HepG2 (cell line): Measurements from ENCODE around the gene TIAM2. TPM values are rescaled to one million over a fixed set of nuclear protein-coding genes. Genes with fewer than 3 reads are reported as not detected.
A peak's percentile ranks its signal among the peaks of the same experiment; 100 is the strongest.

Experiments used
- ATAC-seq: fragments of 200-7000 bp; cut with Tn5 transposase; 3 replicates; pipeline ENCODE4 v1.9.1; 2020; ENCODE audit warnings: mild to moderate bottlenecking, moderate library complexity
- BruUV-seq: library from RNA; stranded (reverse); fragments of 400-500 nt; replicated peaks from 2 replicates; lab custom pipeline; 2021; lab: Mats Ljungman, UMichigan
- CTCF ChIA-PET: fragments of 300-600 bp; formaldehyde crosslinking; extraction: SDS; loops from one replicate; lab custom pipeline; 2021; ENCODE audit warnings: low total read pairs, inconsistent platforms, low intra/inter-chr PET ratio; lab: Yijun Ruan, JAX
- POLR2A ChIA-PET: fragments of 350-600 bp; sonication (Branson Sonifier 250); formaldehyde crosslinking; loops from one replicate; lab custom pipeline; 2020; ENCODE audit warnings: antibody characterized with exemption, inconsistent platforms; lab: Yijun Ruan, JAX
- DNase-seq: peaks from one replicate; pipeline ENCODE4 v3.0.0-alpha.2; 2015; ENCODE audit warnings: low spot score
- FAIRE-seq: peaks from 3 replicates; lab custom pipeline; 2011; peaks lifted over from hg19 to GRCh38; lab: Jason Lieb, UNC
- H2AFZ ChIP-seq: one replicate; pipeline ENCODE4 v1.6.1; 2011; ENCODE audit warnings: low read length, inconsistent platforms
- H3K27ac ChIP-seq: fragments of 300-600 bp; 3 replicates; pipeline ENCODE4 v1.8.0; 2011; ENCODE audit warnings: mixed run types, mild to moderate bottlenecking, mixed read lengths, low read length, inconsistent platforms; ENCODE audit not compliant: insufficient read depth; ENCODE audit errors: extremely low read length
- H3K27me3 ChIP-seq, 2 experiments: fragments of 200-600 bp in 1 of 2; 2 replicates in 1 of 2; 3 replicates in 1 of 2; pipeline versions ENCODE4 v1.6.0 to v1.8.0; 2011; ENCODE audit warnings: low read length in 2 of 2, mild to moderate bottlenecking in 2 of 2, moderate library complexity in 2 of 2, inconsistent platforms in 1 of 2; ENCODE audit not compliant: insufficient read depth in 2 of 2, control insufficient read depth in 1 of 2
- H3K36me3 ChIP-seq, 2 experiments: fragments of 200-600 bp in 1 of 2; replicated peaks in 1 of 2; 2 replicates in 1 of 2; 3 replicates in 1 of 2; pipeline versions ENCODE4 v1.5.1 to v1.8.0; 2011; ENCODE audit warnings: low read length in 2 of 2, inconsistent platforms in 1 of 2; ENCODE audit not compliant: insufficient read depth in 2 of 2, control insufficient read depth in 1 of 2
- H3K4me1 ChIP-seq: 2 replicates; pipeline ENCODE4 v1.5.1; 2012; ENCODE audit warnings: low read length, inconsistent platforms; ENCODE audit not compliant: insufficient read depth
- H3K4me2 ChIP-seq: 2 replicates; pipeline ENCODE4 v1.6.0; 2011; ENCODE audit warnings: low read depth, low read length, inconsistent platforms
- H3K4me3 ChIP-seq, 3 experiments: fragments of 200-600 bp in 1 of 3; sonication (generic), shearing (Covaris generic) in 1 of 3; replicated peaks in 1 of 3; 2 replicates each; pipeline ENCODE4 v1.5.1; 2011 to 2016; ENCODE audit warnings: low read length in 3 of 3, inconsistent platforms in 2 of 3, low read depth in 2 of 3, mild to moderate bottlenecking in 2 of 3, control low read depth in 1 of 3, mixed read lengths in 1 of 3; ENCODE audit not compliant: insufficient read depth in 1 of 3
- H3K79me2 ChIP-seq: one replicate; pipeline ENCODE4 v1.6.1; 2011; ENCODE audit warnings: low read length, inconsistent platforms; ENCODE audit not compliant: insufficient read depth
- H3K9ac ChIP-seq: 2 replicates; pipeline ENCODE4 v1.6.0; 2011; ENCODE audit warnings: mild to moderate bottlenecking, low read depth, low read length, inconsistent platforms; ENCODE audit not compliant: insufficient read depth
- H3K9me3 ChIP-seq: 2 replicates; pipeline ENCODE4 v1.5.1; 2012; ENCODE audit warnings: mild to moderate bottlenecking, low read length
- H4K20me1 ChIP-seq: 2 replicates; pipeline ENCODE4 v1.6.0; 2011; ENCODE audit warnings: inconsistent platforms, mild to moderate bottlenecking, low read length, moderate library complexity; ENCODE audit not compliant: insufficient read depth
- AGO1 ChIP-seq: fragments of 200-400 bp; formaldehyde crosslinking; IDR thresholded peaks from 2 replicates; pipeline ENCODE4 v1.6.1; 2017; ENCODE audit warnings: mild to moderate bottlenecking, low read depth, low read length, moderate library complexity; ENCODE audit not compliant: poor library complexity, severe bottlenecking
- CAMTA2 ChIP-seq: sonication (generic); formaldehyde crosslinking; IDR thresholded peaks from 2 replicates; pipeline ENCODE4 v1.4.0; 2020; ENCODE audit warnings: mild to moderate bottlenecking, missing genetic modification reagents, borderline replicate concordance
- IRX3 ChIP-seq: sonication (generic); formaldehyde crosslinking; IDR thresholded peaks from 2 replicates; pipeline ENCODE4 v1.8.1; 2023; ENCODE audit warnings: mild to moderate bottlenecking, low read depth, missing genetic modification reagents, borderline replicate concordance
- NFE2L1 ChIP-seq: sonication (generic); formaldehyde crosslinking; IDR thresholded peaks from 2 replicates; pipeline ENCODE4 v1.4.0; 2020; ENCODE audit warnings: missing genetic modification reagents, mild to moderate bottlenecking, borderline replicate concordance
- ZBTB39 ChIP-seq: sonication (generic); formaldehyde crosslinking; IDR thresholded peaks from 2 replicates; pipeline ENCODE4 v1.5.0; 2020; ENCODE audit warnings: missing genetic modification reagents
- ZFP1 ChIP-seq: IDR thresholded peaks from 2 replicates; pipeline ENCODE4 v1.6.1; 2016
- ZNF292 ChIP-seq: sonication (generic); formaldehyde crosslinking; IDR thresholded peaks from 2 replicates; pipeline ENCODE4 v1.8.1; 2022; ENCODE audit warnings: mild to moderate bottlenecking, low read depth, missing genetic modification reagents, borderline replicate concordance
- ZNF446 ChIP-seq: sonication (generic); formaldehyde crosslinking; IDR thresholded peaks from 2 replicates; pipeline ENCODE4 v1.5.0; 2020; ENCODE audit warnings: mild to moderate bottlenecking, missing genetic modification reagents
- ZNF629 ChIP-seq: sonication (generic); formaldehyde crosslinking; conservative IDR thresholded peaks from 2 replicates; pipeline ENCODE4 v1.5.0; 2020; ENCODE audit warnings: missing genetic modification reagents
- ZNF7 ChIP-seq: IDR thresholded peaks from 2 replicates; pipeline ENCODE4 v1.6.1; 2016; ENCODE audit warnings: missing biosample characterization, missing genetic modification reagents
- WGBS: methylation state at CpG from one replicate; pipeline ENCODE4 v1.1.6; 2017; ENCODE audit warnings: low lambda C conversion rate; 5-methylcytosine and 5-hydroxymethylcytosine counted together
- in situ Hi-C: cut with HindIII; loops from 2 replicates; pipeline ENCODE4 v1.10.0; 2017; ENCODE audit warnings: low pct_unique_long_range_greater_than_20kb; ENCODE audit not compliant: extremely low pct_ligation_motif_present
- intact Hi-C: fragments of 100-400 bp; cut with micrococcal nuclease; formaldehyde crosslinking; loops from one replicate; pipeline ENCODE4 v1.10.0; 2022; ENCODE audit not compliant: unreplicated experiment
- polyA plus RNA-seq, 8 experiments: library from polyadenylated mRNA; depleted of rRNA in 3 of 8; stranded (reverse) in 7 of 8; unstranded in 1 of 8; fragments of >200 nt; fragmentation: Illumina TruSeq in 4 of 8; extraction: Trizol in 4 of 8; gene quantifications; 2 replicates each; pipeline versions ENCODE4 v1.2.1 to v1.2.3, GENCODE V29; 2011 to 2016; ENCODE audit warnings: low read depth in 4 of 8, missing spikeins in 1 of 8, mixed read lengths in 1 of 8; ENCODE audit not compliant: insufficient read depth in 1 of 8
- total RNA-seq, 5 experiments: library from RNA; depleted of rRNA; stranded (reverse); fragments of >200 nt; fragmentation: Illumina TruSeq; extraction: Trizol; gene quantifications; 2 replicates each; pipeline ENCODE4 v1.2.3, GENCODE V29; 2016; ENCODE audit warnings: low read depth in 1 of 5

The TIAM2 gene
- total and polyA plus RNA-seq, 2 of the 13 experiments (the other 11 are each of a cell fraction or from before 2014, with no cell fraction given) = 4.1 to 4.5 TPM

GRCh38 chr6:155100087-155100486 lies 105.0 kb downstream of the TIAM2 start:
- no peak for FAIRE-seq
- Histone ChIP-seq H3K9ac (no peak overlapping the region), H3K27ac (no peak overlapping the region), H3K36me3 (no peaks in the 10 kb centered on the region), H4K20me1 (no peaks in the 10 kb centered on the region), H3K4me1 (no peaks in the 10 kb centered on the region), H3K9me3 (no peaks in the 10 kb centered on the region), H3K4me3 (no peak overlapping the region), H3K4me2 (no peak overlapping the region), H2AFZ (no peak overlapping the region), H3K79me2 (no peaks in the 10 kb centered on the region), H3K27me3 (no peaks in the 10 kb centered on the region)
- ChIA-PET CTCF (no interaction called here), POLR2A (no interaction called here)
- ATAC-seq = peak; percentile 54
- DNase-seq = no peak
- in situ Hi-C loops = no loop called here
- intact Hi-C loops = no loop called here
- WGBS = 62% methylated on average over 8 of the region's 8 CpGs
- TF ChIP-seq CAMTA2 (CRISPR knock-in tag) (no peak), IRX3 (no peak), ZBTB39 (CRISPR knock-in tag) (no peak), ZNF446 (no peak), ZFP1 (CRISPR knock-in tag) (no peak), ZNF629 (CRISPR knock-in tag) (no peak), ZNF7 (CRISPR knock-in tag) (no peak), NFE2L1 (CRISPR knock-in tag) (no peak), AGO1 (no peak), ZNF292 (CRISPR knock-in tag) (no peak)
- no TSS peak for BruUV-seq
